Activated T-cell treated with anti-CD3 and anti-CD28 coated beads for 4 hours (primary cell): ENCODE measurements around the gene PWWP2B.

ENCODE experiments used
- DNase-seq: peaks from one replicate; pipeline ENCODE4 v3.0.0-alpha.2; 2020

Gene PWWP2B

GRCh38 chr10:132408823-132409666 lies 12.0 kb downstream of the PWWP2B start:
- no peak for DNase-seq

DNA sequence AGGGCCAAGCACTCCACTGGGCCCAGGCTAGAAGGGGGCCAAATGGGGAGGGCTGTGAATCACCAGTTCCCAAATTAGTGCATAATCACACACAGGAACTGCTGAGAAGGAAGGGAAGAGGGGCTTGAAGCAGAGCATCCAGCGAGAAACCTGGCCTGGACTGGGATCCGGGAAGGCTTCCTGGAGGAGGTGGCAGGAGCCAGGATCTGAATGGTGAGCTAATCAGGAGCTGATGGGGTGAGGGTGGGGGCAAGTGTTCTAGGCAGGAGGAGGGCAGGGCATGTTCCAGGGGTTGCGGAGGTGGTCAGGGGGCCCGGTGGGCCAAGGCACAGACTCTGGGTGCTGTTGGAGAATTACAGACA lies 12.6 kb downstream of the PWWP2B start:
- no peak for DNase-seq

GRCh38 chr10:132410056-132410778 lies 13.2 kb downstream of the PWWP2B start:
- DNase-seq: no peak

- no peak for DNase-seq
Measured at GRCh38 chr10:132410779-132411532, 14.0 kb downstream of the PWWP2B start.

GRCh38 chr10:132411561-132412253 lies 14.7 kb downstream of the PWWP2B start:
- DNase-seq: no peak

GRCh38 chr10:132412316-132413192 lies 15.6 kb downstream of the PWWP2B start:
- DNase-seq: no peak

GRCh38 chr10:132413226-132414205 lies 16.5 kb downstream of the PWWP2B start:
- no peak for DNase-seq

DNA sequence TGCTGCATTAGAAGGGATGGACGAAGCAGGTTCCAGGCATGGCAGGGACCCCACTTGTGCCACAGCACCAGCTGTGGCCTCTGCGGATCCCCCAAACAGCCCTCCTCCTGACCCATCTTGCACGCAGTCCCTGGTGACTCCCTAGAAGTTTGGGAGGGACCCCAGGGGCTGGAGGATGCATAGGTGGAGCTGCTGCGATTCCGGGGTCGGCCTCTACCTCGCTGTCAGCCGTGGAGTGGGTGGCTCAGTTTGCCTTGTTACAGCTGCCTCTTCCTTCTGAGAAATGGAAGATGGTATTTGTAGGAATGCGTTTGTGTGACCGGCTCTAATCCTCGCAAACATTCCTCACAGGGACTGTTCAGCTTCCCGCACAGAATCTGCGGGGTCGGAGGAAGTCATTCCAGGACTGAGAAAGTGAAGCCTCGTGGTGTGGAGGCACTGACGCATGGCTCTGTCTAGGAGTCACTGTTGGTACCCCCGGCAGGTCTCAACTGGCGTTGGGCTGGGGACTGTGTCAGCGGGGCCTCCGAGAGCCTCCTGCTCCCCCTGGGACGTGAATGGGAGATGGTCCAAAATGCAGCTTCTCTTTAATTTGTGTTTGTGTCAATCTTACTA lies 17.5 kb downstream of the PWWP2B start:
- DNase-seq: no peak

DNA sequence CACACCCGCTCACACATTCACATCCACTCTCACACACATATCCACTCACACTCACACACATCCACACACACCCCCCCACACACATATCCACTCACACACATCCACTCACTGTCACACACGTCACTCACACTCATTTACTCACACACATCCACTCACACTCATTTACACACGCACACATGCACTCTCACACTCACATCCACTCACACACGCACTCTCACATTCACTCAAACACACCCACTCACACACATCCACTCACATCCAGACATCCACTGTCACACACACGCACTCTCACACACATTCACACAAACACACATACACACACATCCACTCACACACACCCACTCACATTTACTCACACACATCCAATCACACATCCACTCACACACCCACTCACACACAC lies 18.3 kb downstream of the PWWP2B start:
- no peak for DNase-seq

GRCh38 chr10:132415956-132416355 lies 19.0 kb downstream of the PWWP2B start:
- DNase-seq: no peak

GRCh38 chr10:132416566-132417256 lies 19.7 kb downstream of the PWWP2B start:
- DNase-seq: no peak

- no peak for DNase-seq
Measured at GRCh38 chr10:132417257-132417910, 20.4 kb downstream of the PWWP2B start.

DNA sequence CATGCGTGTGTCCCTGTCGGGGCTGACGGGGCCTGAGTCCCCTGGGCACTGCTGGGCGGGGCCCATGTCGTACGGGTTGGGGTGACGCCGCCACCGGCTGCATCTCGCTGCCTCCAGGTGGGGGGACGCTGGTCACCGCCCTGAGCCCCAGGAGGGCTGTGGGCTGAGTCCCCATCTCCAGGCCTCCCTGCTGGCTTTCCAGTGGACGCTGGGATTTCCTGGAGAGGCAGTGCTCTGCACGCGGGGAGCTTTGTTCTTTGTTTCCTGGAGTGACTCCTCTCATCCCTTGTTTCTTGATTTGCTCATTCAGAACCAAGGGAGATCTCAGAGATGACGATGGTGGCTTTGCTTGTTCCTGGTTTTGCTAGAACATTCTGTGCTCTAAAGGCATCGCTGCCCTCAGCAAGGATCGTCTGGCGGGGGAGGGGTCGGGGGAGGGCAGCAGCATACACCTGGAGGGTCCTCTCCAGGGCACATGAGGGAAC lies 21.0 kb downstream of the PWWP2B start:
- DNase-seq: no peak

- no peak for DNase-seq
Measured at GRCh38 chr10:132418527-132419416, 21.8 kb downstream of the PWWP2B start.

- DNase-seq: no peak
Measured at GRCh38 chr10:132419538-132420468, 22.8 kb downstream of the PWWP2B start.

- no peak for DNase-seq
Measured at GRCh38 chr10:132420469-132420980, 23.5 kb downstream of the PWWP2B start.
